Esophagus squamous epithelium (tissue), 5 donors: Measurements from ENCODE around the gene MAD1L1. TPM values are rescaled to one million over a fixed set of nuclear protein-coding genes. Genes with fewer than 3 reads are reported as not detected.
A peak's percentile ranks its signal among the peaks of the same experiment; 100 is the strongest.

Experiments used
- DNase-seq: peaks from one replicate; lab custom pipeline; 2025; lab: John Stamatoyannopoulos, UW
- H3K27ac ChIP-seq, 4 donors: fragments of 200-600 bp; sonication (generic); one replicate each; pipeline ENCODE4 v1.5.1; 2016 to 2019; ENCODE audit warnings: mild to moderate bottlenecking in 1 of 4
- H3K27me3 ChIP-seq, 4 donors: fragments of 200-600 bp; sonication (generic); 1 replicate in 3 of 4; 2 replicates in 1 of 4; pipeline versions ENCODE4 v1.5.1 to v1.6.0; 2017 to 2021; ENCODE audit warnings: antibody characterized with exemption in 1 of 4
- H3K36me3 ChIP-seq, 3 donors: fragments of 200-600 bp; sonication (generic); one replicate each; pipeline ENCODE4 v1.5.1; 2016 to 2019
- H3K4me1 ChIP-seq, 3 donors: fragments of 200-600 bp; sonication (generic); one replicate each; pipeline ENCODE4 v1.5.1; 2017 to 2019
- H3K4me3 ChIP-seq, 4 donors: fragments of 200-600 bp; sonication (generic); 1 replicate in 3 of 4; 2 replicates in 1 of 4; pipeline ENCODE4 v1.5.1; 2016 to 2019; ENCODE audit warnings: mild to moderate bottlenecking in 2 of 4, moderate library complexity in 1 of 4
- H3K9me3 ChIP-seq, 3 donors: fragments of 200-600 bp; sonication (generic); one replicate each; pipeline ENCODE4 v1.5.1; 2016 to 2019
- POLR2A ChIP-seq, 4 donors: fragments of 450-650 bp; IDR thresholded peaks; one replicate each; pipeline ENCODE4 v1.6.1; 2017; ENCODE audit warnings: antibody characterized with exemption in 4 of 4, mild to moderate bottlenecking in 4 of 4, moderate library complexity in 3 of 4
- WGBS, 2 donors: methylation state at CpG; one replicate each; pipeline ENCODE4 v1.1.5; 2018; 5-methylcytosine and 5-hydroxymethylcytosine counted together
- intact Hi-C: fragments of 100-400 bp; cut with DNase I; formaldehyde crosslinking; loops from one replicate; pipeline ENCODE4 v1.15.0; 2022
- total RNA-seq, 4 donors: library from RNA; depleted of rRNA; stranded (reverse); fragments of >200 nt; gene quantifications; one replicate each; pipeline ENCODE4 v1.1.0, GENCODE V29; 2016
- TF ChIP-seq, protein P1 (sequence below), 6 experiments: fragments of 450-650 bp in 4 of 6; fragments of 200-600 bp in 2 of 6; sonication (generic) in 2 of 6; IDR thresholded peaks; one replicate each; pipeline ENCODE4 v1.5.1; 2016 to 2019; ENCODE audit warnings: antibody characterized with exemption in 6 of 6, mild to moderate bottlenecking in 4 of 6, moderate library complexity in 4 of 6
- donor health status: DM: yes; HTN: yes; CAD: no.

Gene MAD1L1
- total RNA-seq, 4 donors from 2014 or later: 16.6 to 40.4 (median 30.2) TPM

GRCh38 chr7:2019711-2020511 is 212.8 kb downstream of the MAD1L1 start:
- Histone ChIP-seq H3K9me3 (peaks cover 0 to 9% (median 0%) of the 10 kb centered on the region in 3 donors), H3K4me1 (peaks cover 12 to 27% (median 20%) of the 10 kb centered on the region in 3 donors), H3K4me3 (peak overlapping the region; percentile 4 to 34 (median 17)), H3K27ac (peak overlapping the region; percentile 63 to 87 (median 74)), H3K36me3 (no peaks in the 10 kb centered on the region), H3K27me3 (no peaks in the 10 kb centered on the region)
- peak; percentile 17 for DNase-seq
- TF ChIP-seq, protein P1, sequence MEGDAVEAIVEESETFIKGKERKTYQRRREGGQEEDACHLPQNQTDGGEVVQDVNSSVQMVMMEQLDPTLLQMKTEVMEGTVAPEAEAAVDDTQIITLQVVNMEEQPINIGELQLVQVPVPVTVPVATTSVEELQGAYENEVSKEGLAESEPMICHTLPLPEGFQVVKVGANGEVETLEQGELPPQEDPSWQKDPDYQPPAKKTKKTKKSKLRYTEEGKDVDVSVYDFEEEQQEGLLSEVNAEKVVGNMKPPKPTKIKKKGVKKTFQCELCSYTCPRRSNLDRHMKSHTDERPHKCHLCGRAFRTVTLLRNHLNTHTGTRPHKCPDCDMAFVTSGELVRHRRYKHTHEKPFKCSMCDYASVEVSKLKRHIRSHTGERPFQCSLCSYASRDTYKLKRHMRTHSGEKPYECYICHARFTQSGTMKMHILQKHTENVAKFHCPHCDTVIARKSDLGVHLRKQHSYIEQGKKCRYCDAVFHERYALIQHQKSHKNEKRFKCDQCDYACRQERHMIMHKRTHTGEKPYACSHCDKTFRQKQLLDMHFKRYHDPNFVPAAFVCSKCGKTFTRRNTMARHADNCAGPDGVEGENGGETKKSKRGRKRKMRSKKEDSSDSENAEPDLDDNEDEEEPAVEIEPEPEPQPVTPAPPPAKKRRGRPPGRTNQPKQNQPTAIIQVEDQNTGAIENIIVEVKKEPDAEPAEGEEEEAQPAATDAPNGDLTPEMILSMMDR (IDR thresholded peaks at IDR 0.05): no peak
- peak in 1 of 4 donors; percentile 39 for TF ChIP-seq POLR2A (IDR thresholded peaks at IDR 0.05)
- WGBS, 2 donors: 19 to 42% methylated on average over 9 to 13 of the region's 43 CpGs
- intact Hi-C loops: no loop called here

DNA sequence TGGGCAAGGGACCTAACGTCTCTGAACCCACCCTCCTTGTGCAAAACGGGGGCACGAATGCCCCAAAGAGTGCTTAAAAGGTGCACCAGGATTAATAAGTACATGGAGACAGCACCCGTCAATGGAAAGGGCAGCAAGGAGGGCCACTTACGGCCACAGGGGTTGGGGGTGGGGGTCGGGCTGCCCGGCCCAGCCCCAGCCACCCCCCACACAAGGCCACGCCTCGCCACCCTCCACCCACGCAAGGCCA is 213.4 kb downstream of the MAD1L1 start:
- Histone ChIP-seq H3K9me3 (peaks cover 0 to 4% (median 0%) of the 10 kb centered on the region in 3 donors), H3K4me1 (peaks cover 12 to 27% (median 20%) of the 10 kb centered on the region in 3 donors), H3K27me3 (no peaks in the 10 kb centered on the region), H3K27ac (peak overlapping the region; percentile 63 to 87 (median 74)), H3K4me3 (peak overlapping the region in 3 of 4 donors; percentile 11 to 34 (median 23)), H3K36me3 (peaks cover 0 to under 1% (median 0%) of the 10 kb centered on the region in 3 donors)
- no peak for DNase-seq
- intact Hi-C loops: no loop called here
- TF ChIP-seq, protein P1 (IDR thresholded peaks at IDR 0.05): no peak
- TF ChIP-seq POLR2A (IDR thresholded peaks at IDR 0.05): no peak
- 50 to 56% methylated on average over 1 to 4 of the region's 10 CpGs for WGBS, 2 donors

- WGBS, 2 donors: 53 to 70% methylated on average over 15 to 18 of the region's 28 CpGs
- intact Hi-C loops: no loop called here
- TF ChIP-seq, protein P1 (IDR thresholded peaks at IDR 0.05): no peak
- no peak for TF ChIP-seq POLR2A (IDR thresholded peaks at IDR 0.05)
- H3K4me3 ChIP-seq: peak overlapping the region in 3 of 4 donors; percentile 11 to 34 (median 23)
- H3K9me3 ChIP-seq: no peaks in the 10 kb centered on the region
- H3K27me3 ChIP-seq: no peaks in the 10 kb centered on the region
- DNase-seq: no peak
- peaks cover 12 to 27% (median 20%) of the 10 kb centered on the region in 3 donors for H3K4me1 ChIP-seq
- H3K27ac ChIP-seq: peak overlapping the region; percentile 63 to 87 (median 74)
- peaks cover 0 to 6% (median 0%) of the 10 kb centered on the region in 3 donors for H3K36me3 ChIP-seq
Measured at GRCh38 chr7:2018569-2019460, 213.9 kb downstream of the MAD1L1 start.

- Histone ChIP-seq H3K27me3 (no peaks in the 10 kb centered on the region), H3K4me3 (no peak overlapping the region), H3K36me3 (peaks cover 0 to 14% (median 0%) of the 10 kb centered on the region in 3 donors), H3K9me3 (no peaks in the 10 kb centered on the region), H3K27ac (peak overlapping the region in 1 of 4 donors; percentile 80), H3K4me1 (peaks cover 12 to 27% (median 20%) of the 10 kb centered on the region in 3 donors)
- intact Hi-C loops: no loop called here
- DNase-seq: no peak
- no peak for TF ChIP-seq POLR2A (IDR thresholded peaks at IDR 0.05)
- TF ChIP-seq, protein P1 (IDR thresholded peaks at IDR 0.05): no peak
- WGBS, 2 donors: 85% methylated on average over 8 to 14 of the region's 28 CpGs
Measured at GRCh38 chr7:2017914-2018568, 214.7 kb downstream of the MAD1L1 start.
